GM20000 (cell line): ENCODE data around the gene OLFM1.

ENCODE experiments used
- DNase-seq: peaks from one replicate; pipeline ENCODE4 v3.0.0; 2012; ENCODE audit warnings: low spot score
- TF ChIP-seq, protein P1 (sequence below): IDR thresholded peaks from 2 replicates; pipeline ENCODE4 v1.5.1; 2012; ENCODE audit warnings: mild to moderate bottlenecking, control low read depth; ENCODE audit errors: extremely low read depth, missing control alignments

Gene OLFM1

GRCh38 chr9:135088348-135088978 is 995 bp downstream of the OLFM1 start:
- TF ChIP-seq, protein P1, sequence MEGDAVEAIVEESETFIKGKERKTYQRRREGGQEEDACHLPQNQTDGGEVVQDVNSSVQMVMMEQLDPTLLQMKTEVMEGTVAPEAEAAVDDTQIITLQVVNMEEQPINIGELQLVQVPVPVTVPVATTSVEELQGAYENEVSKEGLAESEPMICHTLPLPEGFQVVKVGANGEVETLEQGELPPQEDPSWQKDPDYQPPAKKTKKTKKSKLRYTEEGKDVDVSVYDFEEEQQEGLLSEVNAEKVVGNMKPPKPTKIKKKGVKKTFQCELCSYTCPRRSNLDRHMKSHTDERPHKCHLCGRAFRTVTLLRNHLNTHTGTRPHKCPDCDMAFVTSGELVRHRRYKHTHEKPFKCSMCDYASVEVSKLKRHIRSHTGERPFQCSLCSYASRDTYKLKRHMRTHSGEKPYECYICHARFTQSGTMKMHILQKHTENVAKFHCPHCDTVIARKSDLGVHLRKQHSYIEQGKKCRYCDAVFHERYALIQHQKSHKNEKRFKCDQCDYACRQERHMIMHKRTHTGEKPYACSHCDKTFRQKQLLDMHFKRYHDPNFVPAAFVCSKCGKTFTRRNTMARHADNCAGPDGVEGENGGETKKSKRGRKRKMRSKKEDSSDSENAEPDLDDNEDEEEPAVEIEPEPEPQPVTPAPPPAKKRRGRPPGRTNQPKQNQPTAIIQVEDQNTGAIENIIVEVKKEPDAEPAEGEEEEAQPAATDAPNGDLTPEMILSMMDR, result no peak
- no peak for DNase-seq

DNA sequence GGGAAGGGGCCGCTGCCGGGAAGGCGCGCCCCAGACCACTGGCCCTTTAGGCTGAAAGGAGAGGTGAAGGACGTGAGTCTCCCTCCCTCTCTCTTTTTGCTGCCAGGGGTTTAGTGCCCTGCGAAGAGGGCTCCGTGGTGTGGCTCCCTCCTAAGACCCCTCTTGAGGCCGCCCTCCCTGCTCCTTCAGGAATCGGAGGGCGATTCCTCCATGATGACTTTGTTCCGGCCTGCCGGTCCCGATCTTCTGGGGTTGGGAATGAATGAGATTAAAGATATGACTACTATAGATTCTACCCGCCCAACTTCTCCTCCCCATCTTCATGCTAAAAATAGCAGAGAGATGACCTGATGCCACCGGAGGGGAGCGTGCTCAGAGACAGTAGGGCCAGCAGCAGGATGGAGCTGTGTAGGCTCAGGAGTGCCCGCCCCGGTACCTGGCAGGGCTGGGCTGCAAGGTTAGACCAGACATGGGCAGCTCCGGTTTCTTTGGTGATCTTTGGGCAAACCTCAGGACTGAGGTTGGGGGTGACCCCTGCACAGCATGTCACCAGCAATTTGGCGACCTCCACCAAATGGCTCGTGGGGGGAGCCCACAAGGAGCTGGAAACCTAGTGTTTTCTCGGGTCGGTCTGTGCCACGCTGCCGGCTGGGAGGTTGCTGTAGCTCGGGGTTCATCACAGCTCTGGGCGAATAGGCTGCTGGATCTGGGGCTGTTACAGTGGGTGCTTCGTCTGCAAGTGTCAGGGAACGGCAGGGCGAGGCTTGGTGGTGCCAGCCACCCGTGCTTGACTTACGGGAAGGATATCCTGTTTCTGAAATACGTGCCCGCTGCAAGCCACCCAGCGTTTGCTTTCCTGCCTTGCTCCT is 1.7 kb downstream of the OLFM1 start:
- no peak for DNase-seq
- TF ChIP-seq, protein P1, result no peak

DNA sequence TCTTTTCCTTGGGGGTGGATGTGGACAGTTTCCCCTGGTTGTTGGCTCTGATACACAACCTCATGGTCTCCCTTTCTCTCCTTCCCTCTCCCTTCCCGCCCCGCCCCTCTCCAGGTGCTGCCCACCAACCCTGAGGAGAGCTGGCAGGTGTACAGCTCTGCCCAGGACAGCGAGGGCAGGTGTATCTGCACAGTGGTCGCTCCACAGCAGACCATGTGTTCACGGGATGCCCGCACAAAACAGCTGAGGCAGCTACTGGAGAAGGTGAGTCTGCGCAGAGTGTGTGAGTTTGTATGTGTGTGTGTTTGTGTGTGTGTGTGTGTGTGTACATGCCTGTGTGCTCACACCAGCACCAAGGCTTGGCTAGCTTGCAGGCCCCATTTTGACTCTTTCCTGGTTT is 2.6 kb downstream of the OLFM1 start:
- DNase-seq, result no peak
- TF ChIP-seq, protein P1, result no peak

GRCh38 chr9:135090547-135090946 is 3.1 kb downstream of the OLFM1 start:
- DNase-seq, result no peak

DNA sequence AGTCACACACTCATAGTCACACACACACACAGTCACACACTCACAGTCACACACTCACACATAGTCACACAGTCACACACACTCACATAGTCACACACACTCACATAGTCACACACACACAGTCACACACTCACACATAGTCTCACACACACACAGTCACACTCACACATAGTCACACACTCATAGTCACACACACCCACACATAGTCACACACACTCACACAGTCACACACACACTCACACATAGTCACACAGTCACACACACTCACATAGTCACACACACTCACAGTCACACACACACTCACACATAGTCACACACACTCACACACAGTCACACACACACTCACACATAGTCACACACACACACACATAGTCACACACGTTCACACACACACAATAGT is 4.1 kb downstream of the OLFM1 start:
- TF ChIP-seq, protein P1, result no peak
- DNase-seq, result no peak

More at GRCh38 chr9:135090547-135090946, 3.1 kb downstream of the OLFM1 start:
- TF ChIP-seq, protein P1, result no peak

- TF ChIP-seq, protein P1, result no peak
- DNase-seq, result no peak
Measured at GRCh38 chr9:135093111-135093510, 5.6 kb downstream of the OLFM1 start.

DNA sequence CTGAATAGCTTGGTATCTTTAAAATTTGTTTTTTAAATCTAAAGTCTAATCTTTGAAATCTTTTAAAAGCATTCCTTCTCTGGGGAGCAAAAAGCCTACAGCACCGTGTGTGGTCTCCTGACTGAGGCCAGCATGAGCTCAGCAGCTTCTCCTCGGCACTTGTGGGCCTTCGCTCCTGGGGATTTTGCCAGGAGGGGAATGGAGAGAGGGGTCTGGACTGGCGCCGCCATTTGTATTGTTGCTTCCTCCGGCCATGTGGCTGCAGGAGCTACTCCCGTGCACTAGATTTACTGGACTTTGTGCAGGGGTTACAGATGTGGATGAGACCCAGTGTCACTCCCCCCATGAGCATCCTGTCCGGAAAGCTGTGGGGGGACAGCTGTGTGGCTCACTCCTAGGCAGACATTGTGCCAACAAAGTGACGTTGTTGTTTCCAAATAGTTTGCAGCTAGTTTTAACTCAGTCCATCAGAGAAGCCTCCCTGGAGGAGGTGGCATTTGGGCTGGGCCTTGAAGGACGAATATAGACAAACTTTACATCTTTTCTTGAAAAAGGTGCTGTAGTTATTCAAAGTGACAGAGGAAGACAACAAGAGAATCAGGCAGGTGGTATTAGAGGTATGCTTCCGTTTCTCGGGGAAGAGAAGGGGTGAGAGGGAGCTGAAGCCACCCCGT is 6.6 kb downstream of the OLFM1 start:
- TF ChIP-seq, protein P1, result no peak
- no peak for DNase-seq
